Measurements from ENCODE around the gene GPR35.

- no peak for TF ChIP-seq CTCF (IDR thresholded peaks at IDR 0.05)
- no peak for TF ChIP-seq POLR2A (IDR thresholded peaks at IDR 0.05)
Observed at GRCh38 chr2:240632306-240632721, 7.0 kb downstream of the GPR35 start.
